Eye (tissue), 1 donor: ENCODE data around the gene CCDC160.
"Not testable (repeated sequence)": the region's sequence is repeated elsewhere in the genome, so short reads cannot be mapped to it uniquely, and the experiment has no call there.

Experiments
- DNase-seq: peaks from one replicate; pipeline ENCODE4 v3.0.0-alpha.2; 2015

Gene CCDC160

DNA sequence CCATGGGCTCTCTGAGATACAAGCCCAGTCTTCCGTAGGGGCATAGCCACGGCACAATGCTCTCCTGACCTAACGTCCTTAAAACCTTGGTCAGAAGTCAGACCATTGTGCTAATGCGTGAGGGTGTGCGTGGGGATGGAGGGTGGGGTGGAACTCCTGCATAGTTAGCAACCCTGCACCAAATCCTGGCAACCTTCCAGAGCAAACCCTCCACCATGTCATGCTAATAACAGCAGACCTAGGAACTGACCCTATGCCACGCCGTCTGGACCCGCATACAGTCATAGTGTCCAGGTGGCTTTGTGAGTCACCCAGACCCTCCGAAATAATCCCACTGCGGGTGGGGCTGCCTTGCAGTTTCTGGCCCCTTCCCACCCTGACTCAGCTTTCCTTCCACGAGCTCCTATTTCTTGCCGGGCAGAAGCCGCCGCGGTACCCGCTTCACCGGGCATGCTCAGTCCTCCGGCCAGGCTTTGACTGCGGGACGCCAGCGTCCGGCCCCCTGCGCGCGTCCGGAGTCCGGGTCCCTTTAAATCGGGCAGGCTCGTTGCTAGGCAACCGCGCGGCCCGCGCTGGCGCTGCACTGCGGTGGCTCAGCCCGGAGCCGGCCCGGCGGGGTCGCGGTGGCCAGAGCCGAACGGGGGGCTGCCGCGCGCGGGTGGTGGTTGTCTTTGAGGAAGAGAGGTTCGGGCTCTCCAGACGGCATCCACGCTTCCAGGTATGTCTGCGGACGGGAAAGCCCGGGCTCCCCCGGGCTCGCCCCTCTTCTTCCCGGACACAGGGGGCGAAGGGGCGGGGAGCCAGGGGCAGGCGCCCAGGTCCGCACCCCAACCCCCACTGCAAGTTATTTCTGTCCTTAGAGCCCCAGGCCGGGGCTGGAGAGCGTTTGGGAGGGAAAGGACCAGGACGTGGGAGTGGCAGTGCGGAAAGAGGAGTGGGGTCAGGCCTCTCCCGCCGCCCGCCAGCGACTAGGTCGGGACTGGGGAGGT is at the start of gene CCDC160:
TSS of gene CCDC160 (plus strand) at position 557 of the 989 bp plus-strand sequence. CDS start 7,619 bp downstream, outside the sequence.
- DNase-seq = peak; percentile 72

DNA sequence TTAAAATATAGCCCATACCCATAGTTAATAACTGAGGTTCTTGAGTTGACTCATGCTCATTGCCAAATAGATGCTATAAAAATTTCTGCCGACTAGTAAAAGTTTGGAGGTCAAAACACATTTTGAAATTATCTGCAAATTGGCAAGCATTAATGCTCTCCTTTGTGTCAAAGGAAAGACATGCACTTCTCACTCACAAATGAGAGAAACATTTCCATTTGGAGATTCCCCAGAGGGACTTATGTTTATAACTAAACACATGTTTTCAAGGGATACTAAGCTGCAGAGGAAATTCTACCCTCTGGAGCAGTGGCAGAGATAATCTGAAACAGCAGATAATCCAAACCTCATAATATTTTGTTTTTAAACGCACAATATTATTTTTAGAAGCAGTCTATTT is 45.7 kb upstream of the CCDC160 start:
- DNase-seq = peak; percentile 23

DNA sequence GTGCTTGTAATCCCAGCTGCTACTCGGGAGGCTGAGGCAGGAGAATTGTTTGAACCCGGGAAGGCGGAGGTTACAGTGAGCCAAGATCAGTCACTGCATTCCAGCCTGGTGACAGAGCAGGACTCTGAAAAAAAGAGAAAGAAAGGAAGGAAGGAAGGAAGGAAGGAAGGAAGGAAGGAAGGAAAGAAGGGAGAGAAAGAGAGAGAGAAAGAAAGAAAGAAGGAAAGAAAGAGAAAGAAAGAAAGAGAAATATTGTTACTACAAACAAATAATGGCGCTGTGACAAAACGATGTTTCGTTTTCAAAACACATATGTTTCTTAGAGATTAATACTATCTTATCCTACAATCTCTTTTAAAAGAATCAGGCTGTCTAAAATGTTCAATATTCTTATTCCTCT is 42.1 kb upstream of the CCDC160 start:
- DNase-seq = no peak

GRCh38 chrX:134202561-134202960 is 34.4 kb upstream of the CCDC160 start:
- no peak for DNase-seq

GRCh38 chrX:134206221-134206620 is 30.8 kb upstream of the CCDC160 start:
- DNase-seq = no peak

DNA sequence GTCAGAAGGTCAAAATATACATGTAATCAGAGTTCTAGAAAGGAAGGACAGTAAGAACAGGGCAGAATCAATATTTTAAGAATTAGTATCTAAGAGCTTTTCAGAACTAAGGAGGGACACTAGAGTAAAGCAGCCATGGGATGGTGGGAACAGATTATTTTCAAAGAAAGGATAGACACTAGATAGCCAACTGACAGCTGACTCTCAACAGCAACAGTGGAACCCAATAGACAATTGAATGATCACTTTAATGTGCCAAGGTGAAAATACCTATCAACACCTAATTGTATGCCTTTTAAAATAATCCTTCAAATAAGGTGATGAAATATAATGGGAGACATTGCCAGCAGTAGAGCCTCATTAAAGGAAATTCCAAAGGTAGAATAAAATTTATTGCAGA is 26.5 kb upstream of the CCDC160 start:
- peak; percentile 2 for DNase-seq

- DNase-seq = no peak
These were observed 1.7 kb upstream of the CCDC160 start for GRCh38 chrX:134235236-134235635.

DNA sequence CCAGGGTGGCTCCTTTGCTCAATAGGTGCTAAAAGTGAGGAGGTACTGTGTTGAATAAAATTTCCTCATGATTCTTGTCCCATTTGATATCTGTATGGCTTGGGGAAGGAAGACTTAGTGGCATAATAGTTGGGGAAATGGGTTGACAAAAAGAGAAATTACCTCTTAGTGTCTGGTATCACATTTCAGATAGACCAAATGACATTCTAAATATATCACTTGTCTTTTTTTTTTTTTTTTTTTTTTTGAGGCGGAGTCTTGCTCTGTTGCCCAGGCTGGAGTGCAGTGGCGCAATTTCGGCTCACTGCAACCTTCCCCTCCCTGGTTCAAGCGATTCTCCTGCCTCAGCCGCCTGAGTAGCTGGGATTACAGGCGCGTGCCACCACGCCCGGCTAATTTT is 1.2 kb downstream of the CCDC160 start:
- DNase-seq = not testable (repeated sequence)

DNA sequence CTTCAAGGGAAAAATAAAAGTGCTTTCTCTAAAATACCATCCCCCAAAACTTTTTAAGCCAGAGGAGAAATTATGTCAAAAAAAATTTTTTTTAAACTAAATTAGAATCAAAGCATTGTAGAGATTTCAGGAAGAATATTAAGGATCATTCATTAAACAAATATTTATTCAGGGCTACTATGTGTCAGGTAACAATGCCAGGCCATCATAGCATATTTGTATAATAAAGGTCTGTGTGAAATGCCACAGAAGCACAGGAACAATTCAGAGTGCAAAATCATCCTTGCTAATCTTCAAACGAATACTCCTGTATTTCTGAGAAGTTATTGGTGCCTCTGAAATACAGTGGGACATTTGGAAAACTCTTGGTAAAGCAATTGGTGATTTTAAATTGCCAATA is 2.0 kb downstream of the CCDC160 start:
- no peak for DNase-seq

DNA sequence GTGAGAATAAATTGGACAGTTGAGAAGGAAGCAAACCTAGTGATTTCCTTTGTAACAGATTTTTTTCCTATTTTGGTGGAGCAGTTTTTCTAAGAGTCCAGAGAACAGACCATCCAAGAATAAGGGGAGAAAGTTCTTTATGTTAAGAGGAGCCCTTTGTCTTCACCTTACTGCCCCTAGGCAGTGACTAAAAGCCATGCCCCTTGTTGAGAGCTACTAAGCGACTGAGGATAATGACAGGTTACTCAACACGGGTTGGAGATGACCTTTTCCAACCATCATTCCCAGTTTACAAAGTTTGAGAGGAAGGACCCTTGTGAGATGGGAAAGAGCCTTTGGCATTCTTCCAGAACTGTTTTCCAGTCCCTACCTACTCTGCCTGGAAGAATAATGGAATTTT is 3.2 kb downstream of the CCDC160 start:
- no peak for DNase-seq

- no peak for DNase-seq
These were observed 5.1 kb downstream of the CCDC160 start for GRCh38 chrX:134241960-134242619.

GRCh38 chrX:134244043-134244442 is 7.1 kb downstream of the CCDC160 start:
- DNase-seq = no peak

- no peak for DNase-seq
These were observed 9.3 kb downstream of the CCDC160 start for GRCh38 chrX:134246282-134246681.

- no peak for DNase-seq
These were observed 10.5 kb downstream of the CCDC160 start for GRCh38 chrX:134247492-134247891.

DNA sequence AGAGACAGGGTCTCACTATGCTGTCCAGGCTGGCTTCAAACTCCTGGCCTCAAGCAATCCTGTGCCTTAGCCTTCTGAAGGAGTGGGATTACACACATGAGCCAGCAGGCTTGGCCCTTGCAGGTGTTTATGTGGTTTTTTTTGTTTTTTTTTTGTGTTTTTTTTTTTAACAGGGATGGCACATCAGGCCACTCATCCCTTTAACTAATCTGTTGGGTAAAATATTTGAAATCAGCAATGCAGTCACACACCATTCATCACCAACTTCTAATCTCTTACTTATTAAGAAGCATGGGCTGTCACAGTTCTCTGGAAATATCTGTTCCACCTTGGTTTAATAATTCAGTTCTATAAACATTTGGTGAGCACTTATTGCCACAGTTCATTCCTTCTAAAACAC is 12.3 kb downstream of the CCDC160 start:
- no peak for DNase-seq

DNA sequence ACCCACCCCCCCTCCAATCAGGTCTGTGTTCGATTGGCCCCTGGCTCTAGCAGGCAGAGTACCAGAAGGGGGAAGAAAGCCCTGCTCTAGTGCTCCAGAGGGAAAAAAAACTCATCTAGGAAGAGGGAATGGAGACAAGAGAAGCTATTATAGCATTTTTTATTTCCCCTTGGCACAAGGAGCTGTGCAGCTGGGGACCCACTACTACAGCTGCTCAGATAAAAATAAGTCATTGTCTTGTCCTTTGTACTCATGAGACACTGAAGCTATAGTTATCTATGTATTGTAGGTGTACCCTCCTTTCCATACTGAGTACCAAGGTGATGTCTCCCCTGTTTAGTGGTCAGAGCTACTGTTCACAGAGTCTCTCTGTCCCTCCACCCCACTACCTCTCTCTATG is 14.3 kb downstream of the CCDC160 start:
- no peak for DNase-seq

GRCh38 chrX:134254511-134254910 is 17.5 kb downstream of the CCDC160 start:
- no peak for DNase-seq

- no peak for DNase-seq
These were observed 18.6 kb downstream of the CCDC160 start for GRCh38 chrX:134255555-134255954.

DNA sequence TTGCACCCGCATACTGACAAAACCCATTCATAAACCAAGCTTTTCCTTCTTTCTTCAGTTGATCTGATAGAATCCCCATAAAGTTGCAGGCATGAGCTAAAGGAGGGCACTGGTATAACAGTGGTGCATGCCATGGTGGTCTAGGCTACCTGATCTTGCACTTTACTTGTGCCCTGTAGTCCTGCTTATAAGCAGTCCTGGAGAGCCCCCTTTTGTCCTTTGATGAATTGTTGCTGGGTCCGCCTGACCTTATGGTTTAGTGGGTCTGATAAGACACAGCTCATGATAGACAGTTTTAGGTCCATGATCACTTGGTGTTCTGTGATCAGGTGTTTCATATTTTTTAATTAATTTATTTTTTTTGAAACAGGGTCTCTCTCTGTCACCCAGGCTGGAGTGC is 19.7 kb downstream of the CCDC160 start:
- DNase-seq = no peak

- DNase-seq = no peak
These were observed 21.2 kb downstream of the CCDC160 start for GRCh38 chrX:134258202-134258601.

GRCh38 chrX:134285934-134286333 is 49.0 kb downstream of the CCDC160 start:
- not testable (repeated sequence) for DNase-seq

DNA sequence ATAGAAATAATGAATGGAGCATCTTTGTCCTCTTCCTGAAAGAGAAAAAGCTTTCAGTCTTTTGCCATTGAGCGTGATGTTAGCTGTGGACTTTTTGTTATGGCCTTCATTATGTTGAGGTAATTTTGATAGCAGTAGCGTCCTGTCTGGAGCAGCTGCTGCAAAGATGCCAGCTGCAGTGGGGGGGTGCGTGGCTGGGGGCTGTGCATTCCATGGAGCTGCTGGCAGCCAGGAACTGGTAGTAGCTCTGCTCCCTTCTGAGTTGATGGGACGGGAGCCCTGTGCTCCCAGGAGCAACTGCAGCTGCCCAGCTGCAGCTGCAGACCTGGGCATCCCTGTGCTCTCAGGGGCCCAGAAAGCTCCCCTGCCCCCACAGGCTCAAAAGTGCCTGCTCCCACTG is 50.4 kb downstream of the CCDC160 start:
- peak; percentile 1 for DNase-seq

DNA sequence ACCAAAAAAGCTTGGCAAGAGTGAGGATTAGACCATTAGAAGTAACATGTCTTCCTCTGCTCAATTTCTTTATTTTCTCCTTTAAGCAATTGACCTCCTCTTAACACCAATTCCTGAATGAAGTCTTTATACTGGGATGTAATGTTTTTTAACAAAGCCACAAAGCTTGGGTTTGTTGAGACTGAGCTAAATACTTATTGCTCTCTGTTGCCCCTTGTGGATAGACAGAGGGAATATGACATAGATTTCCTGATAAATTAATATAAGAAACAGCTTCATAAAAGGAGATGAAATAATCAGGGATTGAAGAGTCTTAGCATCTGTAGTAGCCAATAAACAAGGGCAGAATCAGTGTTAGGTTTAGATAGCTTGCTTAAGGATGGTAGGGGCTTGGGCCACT is 57.6 kb downstream of the CCDC160 start:
- no peak for DNase-seq
